Measurements from ENCODE around the gene SSC4D.
"Not testable (repeated sequence)": the region's sequence is repeated elsewhere in the genome, so short reads cannot be mapped to it uniquely, and the experiment has no call there.

Gene SSC4D

DNA sequence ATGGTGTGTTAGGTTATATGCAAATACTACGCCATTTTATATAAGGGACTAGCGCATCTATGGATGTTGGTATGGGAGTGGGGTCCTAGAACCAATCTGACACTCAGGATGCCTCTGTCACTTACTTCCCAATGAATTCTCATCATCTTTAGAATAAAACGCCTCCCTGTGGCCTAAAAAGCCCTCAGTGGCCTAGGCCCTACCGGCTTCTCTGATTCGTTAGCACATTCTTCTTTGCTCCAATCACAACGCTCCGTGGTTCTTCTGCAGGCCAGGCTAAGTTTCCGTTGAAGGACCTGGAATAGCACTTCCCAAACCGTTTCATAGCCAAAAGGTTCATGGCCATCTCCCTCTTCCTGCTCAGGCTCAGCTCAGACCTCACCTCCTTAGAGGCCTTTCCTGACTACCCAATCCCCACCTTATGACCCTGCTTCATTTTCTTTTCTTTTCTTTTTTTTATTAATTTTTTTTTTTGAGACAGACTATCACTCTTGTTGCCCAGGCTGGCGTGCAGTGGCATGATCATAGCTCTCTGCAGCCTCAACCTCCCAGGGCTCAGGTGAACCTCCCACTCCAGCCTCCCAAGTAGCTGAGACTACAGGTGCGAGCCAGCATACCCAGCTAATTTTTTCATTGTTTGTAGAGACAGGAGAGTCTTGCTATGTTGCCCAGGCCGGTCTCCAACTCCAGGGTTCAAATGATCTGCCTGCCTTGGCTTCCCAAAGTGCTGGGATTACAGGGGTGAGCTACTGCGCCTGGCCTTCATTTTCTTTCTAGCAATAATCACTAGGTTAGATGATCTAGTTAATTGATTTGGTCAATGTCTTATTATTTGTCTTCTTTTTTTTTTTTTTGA lies 26.2 kb downstream of the SSC4D start:
- no peak for DNase-seq (ENCODE audit: low spot score)

DNA sequence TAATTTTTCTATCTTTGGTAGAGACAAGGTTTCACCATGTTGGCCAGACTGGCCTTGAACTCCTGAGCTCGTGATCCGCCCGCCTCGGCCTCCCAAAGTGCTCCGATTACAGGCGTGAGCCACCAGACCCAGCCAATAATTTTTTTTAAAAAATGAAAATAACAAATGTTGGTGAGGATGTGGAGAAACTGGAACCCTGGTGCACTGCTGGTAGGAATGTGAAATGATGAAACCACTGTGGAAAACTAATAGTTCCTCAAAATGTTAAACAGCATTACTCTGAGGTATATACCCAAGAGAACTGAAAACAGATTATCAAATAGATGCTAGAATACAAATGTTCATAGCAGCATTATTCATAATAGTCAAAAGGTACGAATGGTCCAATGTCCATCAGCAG lies 27.7 kb downstream of the SSC4D start:
- no peak for DNase-seq (ENCODE audit: low spot score)

GRCh38 chr7:76380623-76380966 lies 28.9 kb downstream of the SSC4D start:
- DNase-seq (ENCODE audit: low spot score) = no peak

GRCh38 chr7:76377186-76377918 lies 32.1 kb downstream of the SSC4D start:
- DNase-seq (ENCODE audit: low spot score) = no peak

GRCh38 chr7:76375251-76375650 lies 34.2 kb downstream of the SSC4D start:
- DNase-seq (ENCODE audit: low spot score) = no peak

DNA sequence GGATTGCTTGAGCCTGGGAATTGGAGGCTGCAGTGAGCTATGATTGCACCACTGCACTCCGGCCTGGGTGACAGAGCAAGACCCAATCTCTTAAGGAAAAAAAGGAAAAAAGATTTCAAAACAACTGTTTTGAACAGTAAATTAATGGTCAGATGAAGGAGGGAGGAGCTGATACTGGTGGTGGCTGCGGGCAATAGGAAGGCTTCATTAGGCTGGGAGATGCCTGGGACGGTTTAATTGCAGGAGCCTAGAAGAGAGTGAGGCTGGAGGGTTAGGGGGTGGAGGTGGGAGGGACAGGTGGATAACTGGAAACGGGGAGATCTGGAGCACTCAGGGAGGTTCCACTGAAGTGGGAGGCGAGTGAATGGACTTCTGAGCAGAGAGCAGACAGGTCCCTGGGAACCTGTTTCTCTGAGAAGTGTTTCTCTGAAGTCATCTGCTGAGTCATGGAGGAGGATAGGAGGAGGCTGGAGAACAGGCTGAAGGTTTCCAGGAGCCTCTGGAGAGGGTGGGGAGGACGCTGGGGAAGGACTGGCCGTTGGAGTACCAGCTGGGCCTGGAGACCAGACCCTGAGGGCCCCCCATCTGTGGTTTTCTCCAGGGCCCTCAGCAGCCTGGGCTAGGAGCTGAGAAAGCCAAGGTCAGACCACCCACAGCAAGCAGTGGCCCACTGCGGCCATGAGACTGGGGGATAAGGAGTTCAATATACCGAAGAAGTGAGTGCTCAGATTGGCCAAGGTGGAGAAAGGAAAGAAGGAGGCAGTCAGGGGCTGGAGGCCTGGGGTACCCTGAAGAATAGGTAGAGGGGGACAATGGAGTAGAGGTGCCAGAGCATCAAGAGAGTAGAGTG lies 36.3 kb downstream of the SSC4D start:
- no peak for DNase-seq (ENCODE audit: low spot score)

GRCh38 chr7:76371396-76371795 lies 38.1 kb downstream of the SSC4D start:
- no peak for DNase-seq (ENCODE audit: low spot score)

GRCh38 chr7:76369018-76369417 lies 40.5 kb downstream of the SSC4D start:
- no peak for DNase-seq (ENCODE audit: low spot score)

DNA sequence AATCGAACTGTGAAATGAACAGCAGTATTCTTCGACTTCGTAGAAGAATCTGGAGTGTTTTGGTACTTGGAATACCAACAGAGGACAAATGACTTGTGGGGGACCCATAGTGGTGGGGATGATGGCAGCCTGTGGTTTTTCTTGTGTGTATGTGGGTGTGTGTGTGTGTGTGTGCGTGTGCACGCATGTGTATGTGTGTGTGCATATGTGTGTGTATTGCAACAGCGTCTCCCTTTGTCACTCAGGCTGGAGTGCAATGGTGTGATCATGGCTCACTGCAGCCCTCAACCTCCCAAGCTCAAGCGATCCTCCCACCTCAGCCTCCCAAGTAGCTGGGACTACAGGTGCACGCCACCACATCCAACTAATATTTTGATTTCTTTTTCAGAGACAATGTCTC lies 41.3 kb downstream of the SSC4D start:
- DNase-seq (ENCODE audit: low spot score) = no peak

- DNase-seq (ENCODE audit: low spot score) = no peak
Measured at GRCh38 chr7:76364198-76364584, 45.3 kb downstream of the SSC4D start.

GRCh38 chr7:76363754-76364153 lies 45.7 kb downstream of the SSC4D start:
- DNase-seq (ENCODE audit: low spot score) = not testable (repeated sequence)

DNA sequence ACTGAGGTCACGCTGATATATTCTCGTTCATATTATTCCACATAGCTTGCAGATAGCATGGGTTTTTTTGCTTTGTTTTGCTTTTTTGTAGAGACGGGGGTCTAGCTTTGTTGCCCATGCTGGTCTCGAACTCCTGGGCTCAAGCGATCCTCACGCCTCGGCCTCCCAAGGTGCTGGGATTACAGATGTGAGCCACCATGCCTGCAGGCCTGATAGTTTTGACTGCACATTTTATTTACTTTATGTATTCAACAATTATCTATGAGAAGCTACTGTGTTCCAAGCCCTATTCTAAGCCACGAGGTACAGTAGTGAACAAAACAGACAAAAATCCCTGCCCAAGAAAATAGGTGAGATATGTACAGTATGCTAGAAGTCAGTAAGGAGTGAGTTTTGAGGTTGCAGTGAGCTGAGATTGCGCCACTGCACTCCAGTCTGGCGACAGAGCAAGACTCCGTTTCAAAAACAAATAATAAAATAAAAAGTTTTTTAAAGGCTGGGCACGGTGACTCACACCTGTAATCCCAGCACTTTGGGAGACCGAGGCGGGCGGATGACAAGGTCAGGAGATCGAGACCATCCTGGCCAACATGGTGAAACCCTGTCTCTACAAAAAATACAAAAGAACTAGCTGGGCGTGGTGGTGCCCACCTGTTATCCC lies 49.4 kb downstream of the SSC4D start:
- no peak for DNase-seq (ENCODE audit: low spot score)

- peak; percentile 99 for DNase-seq (ENCODE audit: low spot score)
Measured at GRCh38 chr7:76359111-76359977, 50.2 kb downstream of the SSC4D start.

GRCh38 chr7:76358481-76359110 lies 50.9 kb downstream of the SSC4D start, which contains the start of gene YWHAG:
TSS of gene YWHAG (minus strand) at chr7:76358991. CDS start at chr7:76358808, 183 bp downstream.
- peak; percentile 97 for DNase-seq (ENCODE audit: low spot score)

DNA sequence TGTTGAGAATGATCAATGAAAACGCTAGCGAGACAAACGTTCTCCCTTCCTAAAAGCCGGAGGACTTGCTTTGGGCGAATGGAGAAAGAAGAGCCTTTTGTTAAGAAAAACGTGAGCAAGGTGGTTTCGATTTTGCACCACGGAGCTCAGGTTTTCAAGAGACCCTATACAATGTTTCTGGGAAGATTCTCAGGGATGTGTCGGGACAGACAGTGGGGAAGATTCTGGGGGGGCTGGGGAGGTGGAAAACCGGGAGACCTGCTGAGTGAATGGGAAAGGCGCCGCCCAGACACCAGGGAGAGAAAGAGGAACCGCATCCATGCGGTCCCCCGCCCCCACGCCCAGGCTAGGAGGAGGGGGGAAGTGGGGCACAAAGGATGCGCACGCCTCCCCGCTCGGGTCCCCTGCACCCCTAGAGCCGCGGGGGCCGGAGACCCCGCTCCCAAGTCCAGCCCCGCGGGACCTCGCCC lies 51.5 kb downstream of the SSC4D start:
- no peak for DNase-seq (ENCODE audit: low spot score)

GRCh38 chr7:76357475-76358010 lies 52.0 kb downstream of the SSC4D start:
- no peak for DNase-seq (ENCODE audit: low spot score)

DNA sequence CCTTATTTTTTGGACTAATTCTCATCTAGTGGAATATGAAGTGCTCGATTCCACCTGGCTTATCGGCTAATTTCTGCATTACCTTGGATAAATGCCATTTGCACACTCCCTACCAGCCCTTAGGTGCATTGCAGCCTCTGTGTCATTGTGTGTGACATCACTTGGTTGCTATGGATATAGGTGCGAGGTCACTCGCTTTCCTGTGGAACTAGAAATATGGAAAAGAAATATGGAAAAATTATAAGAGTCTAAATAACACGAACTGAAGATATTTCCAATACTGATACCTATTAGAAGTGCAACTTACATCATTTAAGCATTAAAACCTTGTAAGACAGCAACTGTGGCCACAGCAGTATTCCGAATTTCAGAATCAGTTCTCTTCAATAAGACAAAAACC lies 52.7 kb downstream of the SSC4D start:
- no peak for DNase-seq (ENCODE audit: low spot score)

- no peak for DNase-seq (ENCODE audit: low spot score)
Measured at GRCh38 chr7:76356115-76356514, 53.4 kb downstream of the SSC4D start.

GRCh38 chr7:76354981-76355730 lies 54.3 kb downstream of the SSC4D start:
- DNase-seq (ENCODE audit: low spot score) = no peak

Measured in ecto neural progenitor cell (in vitro differentiated cells).